GM21515 (cell line): ENCODE measurements around the gene ZNF628.
"Not testable (repeated sequence)": the region's sequence is repeated elsewhere in the genome, so short reads cannot be mapped to it uniquely, and the experiment has no call there.

Source experiments
- ATAC-seq: cut with Tn5 transposase; IDR thresholded peaks from one replicate; pipeline ENCODE4 v1.9.1; 2021; ENCODE audit not compliant: unreplicated experiment

ZNF628 gene

DNA sequence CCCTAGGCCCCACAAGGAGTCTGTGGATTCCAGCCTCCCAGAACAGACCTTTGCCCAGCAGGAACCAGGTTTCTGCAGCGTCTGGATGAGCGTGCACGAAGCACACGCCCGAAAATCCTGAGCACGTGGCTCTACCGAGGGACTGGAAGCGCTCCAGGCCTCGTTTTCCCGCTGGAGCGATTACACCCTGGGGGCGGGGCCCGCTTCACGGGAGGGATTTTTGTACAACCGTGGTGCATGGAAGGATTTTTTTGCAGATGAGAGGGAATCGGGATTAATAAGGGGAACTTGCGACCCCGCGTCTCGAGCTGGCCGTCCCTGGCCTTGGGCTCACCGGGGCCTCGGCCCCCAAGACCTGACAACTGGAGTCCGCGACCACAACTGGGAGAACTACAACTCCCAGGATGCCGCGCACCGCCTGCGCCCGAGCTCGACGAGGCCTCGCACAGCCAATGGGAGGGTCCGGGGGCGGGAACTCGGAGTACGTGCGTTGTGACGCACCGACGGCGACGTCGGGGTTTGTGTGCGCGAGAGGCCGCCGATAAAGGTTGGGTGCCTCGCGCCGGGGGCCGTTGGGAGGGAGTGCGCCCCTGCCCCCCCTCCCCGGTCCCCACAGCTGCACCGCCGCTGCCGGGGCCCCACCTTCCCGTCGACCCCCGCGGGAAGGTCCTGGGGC lies at the start of gene ZNF628:
Gene ZNF628, plus strand, starts transcription at position 518 of the 676 bp plus-strand sequence. CDS start 3,294 bp downstream, outside the sequence.
- ATAC-seq = peak; percentile 82

DNA sequence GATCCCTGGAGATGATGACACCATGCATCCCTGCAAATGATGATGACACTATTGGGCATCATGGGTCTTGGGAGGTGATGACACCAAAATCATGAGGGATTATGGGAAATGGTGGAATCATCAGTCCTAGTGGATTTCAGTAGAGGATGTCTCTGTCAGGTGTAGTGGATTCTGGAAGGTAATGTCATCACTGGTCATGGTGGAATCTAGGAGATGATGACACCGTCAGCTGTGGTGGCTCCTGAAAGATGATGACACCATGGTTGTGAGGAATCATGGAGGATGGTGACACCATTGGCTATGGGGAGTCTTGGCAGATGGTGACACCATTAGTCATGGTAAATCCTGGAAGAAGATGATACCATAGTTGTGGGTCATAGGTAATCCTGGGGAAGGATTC lies 45.2 kb upstream of the ZNF628 start:
- ATAC-seq = no peak

DNA sequence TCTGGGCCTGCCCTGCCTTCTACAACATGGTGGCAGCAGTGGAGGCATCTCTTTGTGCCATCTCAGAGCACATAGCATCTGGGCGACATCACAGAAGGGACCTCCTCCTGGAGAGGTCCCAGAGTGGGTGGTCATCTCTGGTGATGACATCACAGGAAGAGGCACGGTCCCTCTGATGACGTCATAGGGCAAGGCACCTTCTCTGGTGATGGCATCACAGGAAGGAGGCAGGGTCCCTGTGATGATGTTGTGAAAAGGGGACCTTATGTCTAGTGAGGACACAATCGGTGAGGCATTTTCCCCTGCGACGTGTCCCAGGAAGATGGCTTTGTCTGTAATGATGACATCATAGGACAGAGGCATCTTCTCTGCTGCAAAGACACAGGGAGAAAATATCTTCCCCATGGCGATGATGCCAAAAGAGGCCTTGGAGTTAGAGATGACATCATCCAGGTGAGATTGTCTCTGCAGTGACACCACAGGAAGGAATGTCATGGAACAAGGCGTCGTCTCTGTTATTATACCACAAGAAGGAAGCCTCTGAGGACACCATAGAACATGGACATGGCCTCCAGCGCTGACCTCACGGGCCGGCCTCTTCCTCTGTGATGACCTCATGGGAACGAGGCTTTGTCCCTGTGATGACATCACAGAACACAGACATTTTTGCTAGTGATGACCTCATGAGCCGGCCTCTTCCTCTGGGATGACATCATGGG lies 44.0 kb upstream of the ZNF628 start:
- no peak for ATAC-seq

DNA sequence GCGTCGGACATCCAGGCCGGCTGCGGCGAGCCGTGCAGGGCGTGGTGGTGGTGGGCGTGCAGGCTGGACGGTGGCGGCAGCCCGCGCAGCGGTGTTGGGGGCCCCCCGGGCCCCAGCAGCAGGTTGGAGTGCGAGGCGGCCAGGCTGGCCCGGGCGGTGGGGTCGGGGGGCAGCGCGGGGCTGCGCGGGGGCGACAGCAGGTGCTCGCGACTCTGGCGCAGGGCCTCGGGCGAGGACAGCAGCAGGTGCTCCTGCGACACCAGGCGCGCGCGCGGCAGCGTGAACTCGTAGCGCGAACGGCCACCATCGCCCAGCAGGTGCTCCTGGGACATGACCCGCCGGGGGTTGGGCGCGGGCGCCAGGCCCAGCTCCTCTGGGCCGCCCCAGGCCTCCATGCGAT lies 43.1 kb upstream of the ZNF628 start:
- ATAC-seq = no peak

DNA sequence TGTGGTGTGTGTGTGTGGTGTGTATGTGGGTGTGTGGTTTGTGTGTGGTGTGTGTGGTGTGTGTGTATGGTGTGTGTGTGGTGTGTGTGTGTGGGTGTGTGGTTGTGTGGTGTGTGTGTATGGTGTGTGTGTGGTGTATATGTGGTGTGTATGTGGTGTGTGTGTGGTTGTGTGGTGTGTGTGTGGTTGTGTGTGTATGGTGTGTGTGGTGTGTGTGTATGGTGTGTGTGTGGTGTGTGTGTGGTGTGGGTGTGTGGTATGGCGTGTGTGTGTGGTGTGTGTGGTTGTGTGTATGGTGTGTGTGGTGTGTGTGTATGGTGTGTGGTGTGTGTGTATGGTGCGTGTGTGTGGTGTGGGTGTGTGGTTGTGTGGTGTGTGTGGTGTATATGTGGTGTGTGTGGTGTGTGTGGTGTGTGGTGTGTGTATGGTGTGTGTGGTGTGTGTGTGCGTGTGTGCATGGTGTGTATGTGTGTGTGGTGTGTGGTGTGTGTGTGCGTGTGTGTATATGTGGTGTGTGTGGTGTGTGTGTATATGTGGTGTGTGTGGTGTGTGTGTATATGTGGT lies 42.0 kb upstream of the ZNF628 start:
- no peak for ATAC-seq

DNA sequence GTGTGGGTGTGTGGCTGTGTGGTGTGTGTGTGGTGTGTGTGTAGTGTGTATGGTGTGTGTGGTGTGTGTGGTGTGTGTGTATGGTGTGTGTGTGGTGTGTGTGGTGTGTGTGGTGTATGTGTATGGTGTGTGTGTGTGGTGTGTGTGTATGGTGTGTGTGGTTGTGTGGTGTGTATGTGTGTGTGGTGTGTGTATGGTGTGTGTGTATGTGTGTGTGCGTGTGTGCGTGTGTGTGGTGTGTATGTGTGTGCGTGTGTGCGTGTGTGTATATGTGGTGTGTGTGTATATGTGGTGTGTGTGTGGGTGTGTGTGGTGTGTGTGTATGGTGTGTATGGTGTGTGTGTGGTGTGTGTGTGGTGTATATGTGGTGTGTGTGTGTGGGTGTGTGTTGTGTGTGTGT lies 41.4 kb upstream of the ZNF628 start:
- ATAC-seq = no peak

DNA sequence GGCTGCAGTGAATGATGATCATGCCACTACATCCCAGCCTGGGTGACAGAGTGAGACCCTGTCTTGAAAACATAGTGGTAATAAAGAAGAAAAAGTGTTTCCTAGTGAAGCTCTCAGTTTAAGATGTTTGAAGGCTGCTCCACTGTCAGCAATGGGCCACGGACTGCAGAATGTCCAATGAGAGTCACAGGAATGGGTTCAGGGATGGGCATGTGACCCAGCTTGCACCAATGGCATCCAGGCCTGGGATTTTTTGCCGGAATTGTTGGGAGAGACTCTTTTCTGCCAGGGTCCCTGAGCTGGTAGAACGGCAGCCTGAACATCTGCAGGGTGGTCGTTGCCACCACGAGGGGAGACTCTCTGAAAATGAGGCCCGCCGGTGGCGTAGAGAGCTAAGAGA lies 39.6 kb upstream of the ZNF628 start:
- no peak for ATAC-seq

DNA sequence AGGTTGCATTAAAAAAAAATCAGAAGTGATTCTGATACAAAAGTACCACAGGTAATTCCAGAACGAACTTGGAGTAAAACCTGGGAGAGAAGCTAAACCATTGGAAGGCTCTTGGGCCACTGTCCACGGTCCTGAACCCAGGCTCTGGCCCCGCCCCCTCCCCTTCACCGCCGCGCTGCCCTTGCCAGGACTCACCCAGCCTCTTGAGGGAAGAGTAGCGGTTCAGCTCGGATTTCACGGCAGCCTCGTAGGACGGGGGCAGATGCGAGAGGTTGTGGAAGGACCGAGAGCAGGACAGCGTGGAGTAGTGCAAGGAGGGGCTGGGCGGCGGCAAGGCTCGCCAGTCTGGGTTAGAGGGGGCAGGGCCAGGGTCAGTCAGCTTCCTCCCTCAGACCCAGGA lies 39.0 kb upstream of the ZNF628 start:
- ATAC-seq = no peak

DNA sequence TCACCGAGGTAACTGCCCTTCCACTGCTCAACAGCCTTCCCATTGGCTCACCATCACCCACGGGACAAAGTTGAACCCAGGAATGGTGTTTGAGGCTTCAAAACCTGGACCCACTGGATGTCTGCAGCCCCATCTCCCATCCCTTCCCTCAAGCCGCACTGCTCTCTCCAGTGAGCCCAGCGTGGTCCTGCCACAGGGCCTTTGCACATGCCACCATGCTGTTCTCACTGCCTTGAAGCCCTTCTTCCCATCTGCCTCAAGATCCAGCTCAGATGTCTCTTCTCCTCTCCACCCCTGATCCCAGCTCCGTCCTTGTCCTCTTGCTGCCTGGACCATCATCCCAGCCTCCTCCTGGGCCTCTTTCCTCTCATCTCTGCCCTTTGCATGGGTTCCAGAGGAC lies 37.4 kb upstream of the ZNF628 start:
- ATAC-seq = no peak

DNA sequence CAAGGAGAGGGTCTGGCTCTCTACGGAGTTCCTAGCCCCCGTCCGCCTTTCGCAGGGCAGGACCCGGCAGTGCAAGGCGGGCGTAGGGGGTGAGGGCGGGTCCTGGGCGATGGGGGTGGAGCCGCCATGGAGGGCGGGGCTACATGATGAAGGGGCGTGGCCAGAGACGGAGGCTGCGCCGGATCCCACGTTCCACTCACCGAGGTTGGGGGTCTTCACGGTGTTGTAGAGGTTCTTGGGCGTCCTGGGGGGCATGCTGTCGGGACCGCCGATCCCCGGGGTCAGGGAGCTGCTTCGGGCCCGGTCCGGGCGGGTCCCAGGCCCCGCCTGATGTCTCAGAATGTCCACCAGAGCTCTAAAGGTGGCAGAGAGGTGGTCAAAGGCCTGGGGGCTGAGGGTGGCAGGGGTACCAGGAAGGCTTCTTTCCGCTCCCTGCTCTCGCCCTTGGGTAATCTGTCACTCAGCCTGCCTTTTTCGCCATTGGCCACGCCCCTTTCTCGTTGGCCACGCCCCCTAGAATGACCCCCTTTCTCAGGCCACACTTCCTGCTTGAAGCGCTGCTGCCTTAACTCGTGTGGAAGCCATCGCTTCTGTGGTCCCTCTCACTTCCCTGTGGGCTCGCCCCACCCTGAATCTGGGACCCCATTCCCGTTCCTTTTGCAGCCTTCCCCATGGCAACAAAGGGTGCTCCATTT lies 35.9 kb upstream of the ZNF628 start:
- no peak for ATAC-seq

DNA sequence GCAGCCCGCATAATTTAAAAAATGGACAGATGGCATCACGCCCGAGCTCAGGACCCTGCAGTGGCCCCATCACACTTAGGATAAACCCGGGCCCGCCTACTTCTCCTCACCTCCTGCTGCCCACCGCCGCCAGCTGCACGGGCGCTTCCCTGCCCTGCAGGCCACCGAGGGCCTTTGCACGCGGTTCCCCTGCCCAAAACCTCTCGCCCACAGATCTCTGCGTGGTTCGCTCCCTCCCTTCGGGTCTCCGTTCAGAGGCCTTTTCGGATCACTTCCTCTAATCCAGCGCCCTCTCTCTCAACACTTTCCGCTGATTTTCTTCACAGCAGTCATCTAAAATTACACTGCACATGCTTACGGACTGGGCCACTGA lies 35.1 kb upstream of the ZNF628 start:
- no peak for ATAC-seq

DNA sequence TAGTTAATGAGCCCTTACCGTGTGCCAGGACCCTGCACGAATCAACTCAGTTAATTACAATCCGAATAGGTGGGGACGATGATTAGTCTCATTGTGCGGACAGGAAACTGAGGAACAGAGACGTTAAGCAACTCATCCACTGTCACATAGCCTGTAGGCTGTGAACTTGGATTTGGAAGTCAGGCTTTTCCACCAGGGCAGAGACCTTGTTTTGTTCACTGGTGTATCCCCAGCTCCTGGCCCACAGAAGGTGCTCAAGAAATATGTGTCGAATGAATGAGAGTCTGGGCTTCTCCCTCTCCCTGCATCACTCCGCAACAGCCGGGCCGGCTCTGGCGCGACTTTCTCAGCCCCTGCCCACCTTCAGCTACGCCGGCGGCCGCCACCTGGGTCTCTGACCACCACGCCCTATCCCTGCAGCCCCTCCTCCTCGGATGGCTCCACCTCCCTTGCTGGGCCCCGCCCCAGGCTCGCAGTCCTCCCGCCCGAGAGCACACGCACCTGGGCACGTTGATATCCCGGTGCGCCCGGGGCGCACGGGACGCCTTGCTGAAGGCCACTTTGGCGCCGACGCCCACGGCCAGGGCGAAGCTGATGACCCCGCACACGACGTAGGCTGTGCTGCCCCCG lies 34.6 kb upstream of the ZNF628 start:
- no peak for ATAC-seq

DNA sequence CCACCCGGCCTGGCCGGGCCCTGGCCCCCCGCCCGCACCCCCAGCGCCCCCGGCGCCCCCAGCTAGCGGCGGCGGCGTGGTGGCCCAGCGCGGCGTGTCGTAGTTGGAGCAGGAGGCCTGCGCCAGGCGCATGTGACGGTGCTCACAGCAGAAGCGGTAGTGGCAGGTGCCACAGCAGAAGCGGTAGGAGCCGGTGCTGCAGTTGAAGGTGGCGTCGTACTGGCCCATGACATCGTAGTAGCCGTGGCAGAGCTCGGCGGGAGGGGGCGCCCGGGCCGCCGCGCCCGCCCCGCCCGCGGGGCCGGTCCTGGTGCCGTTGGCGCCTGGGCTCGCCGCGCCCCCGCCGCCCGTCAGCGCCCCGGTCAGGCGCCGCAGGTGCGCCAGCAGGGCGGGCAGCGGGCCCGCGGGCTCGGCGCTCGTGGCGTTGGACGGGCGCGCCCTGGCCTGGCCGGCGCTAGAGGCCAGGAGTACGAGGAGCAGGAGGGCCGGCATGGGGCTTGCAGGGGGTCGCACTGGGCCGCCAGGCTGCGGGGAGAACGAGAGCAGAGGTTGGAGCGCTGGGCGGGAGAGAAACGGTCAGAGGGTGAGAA lies 34.0 kb upstream of the ZNF628 start:
- ATAC-seq = no peak

DNA sequence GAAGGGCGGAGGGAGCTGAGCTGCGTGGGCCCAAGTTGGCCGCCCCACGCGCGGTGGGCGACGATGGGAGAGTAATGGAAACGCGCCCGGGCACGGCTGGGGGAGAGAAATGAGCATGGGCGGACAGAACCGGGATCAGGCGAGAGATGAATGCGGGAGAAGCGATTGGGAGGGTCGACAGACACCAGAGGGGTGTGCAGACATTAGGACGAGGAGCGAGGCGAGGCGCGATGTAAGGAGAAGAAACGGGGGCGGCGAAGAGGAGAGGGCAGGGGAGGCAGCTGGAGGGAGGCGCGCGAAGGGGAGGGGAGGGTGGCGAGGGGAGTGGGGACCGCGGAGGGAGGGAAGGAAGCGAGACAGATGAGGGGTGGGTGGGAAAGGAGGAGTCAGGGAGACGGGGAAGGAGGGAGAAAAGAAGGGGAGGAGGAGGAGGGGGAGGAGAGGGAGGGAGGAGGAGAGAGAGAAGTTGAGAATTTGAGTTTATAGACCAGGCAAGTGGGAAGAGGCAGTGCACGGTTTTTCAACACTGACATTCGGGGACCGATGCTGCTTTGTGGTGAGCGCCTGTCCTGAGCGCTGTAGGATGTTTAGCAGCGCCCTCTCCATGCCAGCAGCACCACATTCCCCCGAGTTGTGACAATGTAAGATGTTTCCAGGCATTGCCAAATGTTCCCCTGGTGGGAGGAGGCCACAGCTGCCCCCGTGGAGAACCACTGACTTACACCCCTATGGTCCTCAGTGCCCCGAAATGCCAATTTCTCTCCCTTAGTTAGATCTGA lies 33.2 kb upstream of the ZNF628 start, which contains the start of gene SHISA7:
Gene SHISA7, minus strand, starts transcription at position 256 of the 779 bp plus-strand sequence. CDS start 437 bp downstream, outside the sequence.
- ATAC-seq = no peak

DNA sequence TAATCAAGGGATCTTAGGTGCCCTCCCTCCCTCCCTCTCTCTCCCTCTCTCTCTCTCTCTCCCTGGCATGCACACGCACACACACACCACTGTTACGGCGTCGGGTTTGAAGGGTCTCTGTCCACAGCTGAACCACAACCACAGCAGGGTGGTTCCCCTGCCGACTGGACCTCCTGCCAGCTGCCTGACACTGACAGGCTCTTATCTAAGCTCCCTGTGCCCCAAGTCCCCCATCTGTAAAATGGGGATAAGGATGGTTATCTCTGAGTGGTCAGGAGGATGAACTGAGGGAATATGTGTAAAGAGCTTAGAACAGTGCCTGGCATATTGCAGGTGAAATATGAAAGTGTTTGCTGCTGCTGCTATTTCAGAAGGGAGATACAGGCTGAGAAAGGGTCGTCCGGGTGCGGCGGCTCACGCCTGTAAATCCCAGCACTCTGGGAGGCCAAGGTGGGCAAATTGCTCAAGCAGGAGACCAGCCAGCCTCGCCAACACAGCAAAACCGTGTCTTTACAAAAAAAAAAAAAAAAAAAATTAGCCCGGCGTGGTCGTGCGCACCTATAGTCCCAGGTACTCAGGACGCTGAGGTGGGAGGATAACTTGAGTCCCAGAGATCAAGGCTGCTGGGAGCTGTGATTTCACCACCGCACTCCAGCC lies 32.5 kb upstream of the ZNF628 start:
- no peak for ATAC-seq

DNA sequence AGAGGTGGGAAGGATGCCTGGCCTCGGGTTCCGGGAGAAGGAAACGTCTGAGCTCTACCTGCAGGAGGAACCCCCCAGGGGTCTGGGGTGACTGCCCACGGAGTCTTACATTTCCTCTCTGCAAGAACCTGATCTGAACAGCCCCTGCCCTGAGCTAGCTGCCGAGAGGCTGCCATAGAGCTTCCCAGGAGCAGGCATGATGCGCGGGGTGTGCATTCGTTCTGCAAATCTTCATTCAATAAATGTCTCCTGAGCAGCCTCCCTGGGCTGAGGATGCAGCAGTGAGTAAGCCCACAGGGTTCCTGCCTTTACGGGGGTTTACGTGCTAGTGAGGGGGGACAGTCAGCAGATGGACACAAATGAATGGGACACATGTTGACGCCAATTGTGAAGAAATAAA lies 31.8 kb upstream of the ZNF628 start:
- no peak for ATAC-seq

DNA sequence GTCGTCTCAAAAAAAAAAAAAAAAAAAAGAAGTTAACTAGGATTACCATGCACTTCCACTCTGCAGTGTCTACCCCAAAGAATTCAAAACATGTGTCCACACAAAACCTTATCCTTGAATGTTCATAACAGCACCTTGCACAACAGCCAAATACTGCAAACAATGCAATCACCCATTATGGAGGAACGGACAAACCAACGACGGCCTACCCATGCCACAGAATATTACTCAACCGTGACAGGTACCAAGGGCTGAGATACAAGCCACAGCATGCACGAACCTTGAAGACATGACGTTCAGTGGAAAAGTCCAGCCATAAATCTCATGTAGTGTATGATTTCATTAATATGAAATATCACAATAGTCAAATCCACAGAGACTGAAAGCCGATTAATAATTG lies 30.4 kb upstream of the ZNF628 start:
- no peak for ATAC-seq

DNA sequence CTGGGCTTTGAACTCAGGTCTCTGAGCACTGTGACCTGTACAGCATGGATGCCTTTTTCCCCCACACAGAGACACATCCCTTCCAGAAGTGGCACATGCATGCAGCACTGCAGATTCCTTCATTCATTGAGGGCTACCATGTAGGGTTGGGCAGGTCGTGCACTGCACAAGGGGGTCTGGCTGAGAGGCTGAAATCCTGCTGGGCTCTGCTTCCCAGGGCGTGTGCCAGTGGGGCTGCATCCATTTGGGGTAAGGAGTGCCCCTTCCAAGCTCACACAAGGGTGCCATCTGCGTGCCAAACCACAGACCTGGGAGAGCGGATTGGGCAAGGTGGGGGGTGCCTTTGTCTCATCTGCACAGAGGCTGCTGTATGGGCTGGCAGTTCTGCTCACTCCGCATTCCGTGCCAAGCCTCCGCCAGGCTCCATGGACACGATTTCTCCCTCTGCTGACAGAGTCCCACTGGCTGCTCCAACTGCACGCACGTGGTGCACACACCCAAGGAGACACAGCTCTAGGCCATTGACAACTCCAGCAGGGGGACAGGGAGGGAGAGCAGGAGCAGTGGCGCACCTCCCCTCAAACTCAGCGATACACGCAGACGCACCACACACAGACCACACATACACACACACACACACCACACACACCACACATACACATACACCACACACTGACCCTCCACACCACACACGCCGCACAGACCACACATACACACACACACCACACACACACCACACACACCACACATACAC lies 28.8 kb upstream of the ZNF628 start:
- no peak for ATAC-seq

DNA sequence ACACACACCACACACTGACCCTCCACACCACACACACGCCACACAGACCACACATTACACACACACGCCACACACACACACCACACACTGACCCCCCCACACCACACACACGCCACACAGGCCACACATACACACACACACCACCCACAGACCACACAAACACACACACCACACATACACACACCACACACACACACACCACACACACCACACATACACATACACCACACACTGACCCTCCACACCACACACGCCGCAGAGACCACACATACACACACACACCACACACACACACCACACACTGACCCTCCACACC lies 28.3 kb upstream of the ZNF628 start:
- not testable (repeated sequence) for ATAC-seq
